VCaP (cell line): ENCODE data around the gene TMC6.
A peak's percentile ranks its signal among the peaks of the same experiment; 100 is the strongest.

Source experiments
- H3K27ac ChIP-seq: fragments of 450-650 bp; 2 replicates; pipeline ENCODE4 v1.5.1; 2017
- TF ChIP-seq, protein P1 (sequence below): fragments of 450-650 bp; conservative IDR thresholded peaks from 2 replicates; pipeline ENCODE4 v1.5.1; 2017; ENCODE audit warnings: mild to moderate bottlenecking, moderate library complexity

Gene TMC6

DNA sequence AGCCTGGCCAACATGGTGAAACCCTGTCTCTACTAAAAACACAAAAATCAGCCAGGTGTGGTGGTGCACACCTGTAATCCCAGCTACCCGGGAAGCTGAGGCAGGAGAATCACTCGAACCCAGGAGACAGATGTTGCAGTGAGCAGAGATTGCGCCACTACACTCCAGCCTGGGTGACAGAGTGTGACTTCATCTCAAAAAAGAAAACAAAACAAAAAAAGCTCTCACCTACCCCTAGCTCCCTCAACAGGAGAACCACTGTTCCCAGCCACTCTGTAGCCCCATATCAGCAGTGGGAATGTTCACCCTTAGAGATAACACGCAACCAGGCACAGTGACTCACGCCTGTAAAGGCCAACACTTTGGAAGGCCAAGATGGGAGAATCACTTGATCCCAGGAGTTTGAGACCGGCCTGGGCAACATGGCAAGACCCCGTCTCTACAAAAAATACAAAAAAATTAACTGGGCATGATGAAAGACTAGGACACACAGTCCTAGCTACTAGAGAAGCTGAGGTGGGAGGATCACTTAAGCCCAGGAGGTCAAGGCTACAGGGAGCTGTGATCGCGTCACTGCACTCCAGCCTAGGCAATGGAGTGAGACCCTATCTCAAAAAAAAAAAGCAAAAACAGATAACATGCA is 7.4 kb upstream of the TMC6 start:
- TF ChIP-seq, protein P1, sequence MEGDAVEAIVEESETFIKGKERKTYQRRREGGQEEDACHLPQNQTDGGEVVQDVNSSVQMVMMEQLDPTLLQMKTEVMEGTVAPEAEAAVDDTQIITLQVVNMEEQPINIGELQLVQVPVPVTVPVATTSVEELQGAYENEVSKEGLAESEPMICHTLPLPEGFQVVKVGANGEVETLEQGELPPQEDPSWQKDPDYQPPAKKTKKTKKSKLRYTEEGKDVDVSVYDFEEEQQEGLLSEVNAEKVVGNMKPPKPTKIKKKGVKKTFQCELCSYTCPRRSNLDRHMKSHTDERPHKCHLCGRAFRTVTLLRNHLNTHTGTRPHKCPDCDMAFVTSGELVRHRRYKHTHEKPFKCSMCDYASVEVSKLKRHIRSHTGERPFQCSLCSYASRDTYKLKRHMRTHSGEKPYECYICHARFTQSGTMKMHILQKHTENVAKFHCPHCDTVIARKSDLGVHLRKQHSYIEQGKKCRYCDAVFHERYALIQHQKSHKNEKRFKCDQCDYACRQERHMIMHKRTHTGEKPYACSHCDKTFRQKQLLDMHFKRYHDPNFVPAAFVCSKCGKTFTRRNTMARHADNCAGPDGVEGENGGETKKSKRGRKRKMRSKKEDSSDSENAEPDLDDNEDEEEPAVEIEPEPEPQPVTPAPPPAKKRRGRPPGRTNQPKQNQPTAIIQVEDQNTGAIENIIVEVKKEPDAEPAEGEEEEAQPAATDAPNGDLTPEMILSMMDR, result no peak
- no peak overlapping the region for H3K27ac ChIP-seq

DNA sequence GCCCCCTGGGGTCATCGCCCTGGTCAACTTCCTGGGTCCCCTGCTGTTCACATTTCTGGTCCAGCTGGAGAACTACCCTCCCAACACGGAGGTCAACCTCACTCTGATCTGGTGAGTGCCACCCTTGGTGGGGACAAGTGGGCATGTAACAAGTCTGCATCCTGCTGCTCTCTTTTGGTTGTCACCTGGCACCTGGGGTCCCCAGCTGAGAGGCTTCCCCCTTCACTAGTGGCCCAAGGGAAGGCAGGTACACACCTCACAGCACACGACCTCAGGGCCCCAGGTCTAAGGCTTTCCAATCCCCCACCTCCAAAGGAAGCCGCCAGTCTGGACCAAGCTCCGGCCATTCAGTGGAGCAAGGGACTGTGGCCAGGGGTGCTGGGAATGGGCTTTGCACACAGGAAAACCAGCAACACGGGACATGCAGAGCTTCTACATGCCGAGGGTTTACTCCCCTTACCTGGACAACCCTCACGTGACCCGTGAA is 6.4 kb upstream of the TMC6 start:
- TF ChIP-seq, protein P1, result no peak
- H3K27ac ChIP-seq, result no peak overlapping the region

DNA sequence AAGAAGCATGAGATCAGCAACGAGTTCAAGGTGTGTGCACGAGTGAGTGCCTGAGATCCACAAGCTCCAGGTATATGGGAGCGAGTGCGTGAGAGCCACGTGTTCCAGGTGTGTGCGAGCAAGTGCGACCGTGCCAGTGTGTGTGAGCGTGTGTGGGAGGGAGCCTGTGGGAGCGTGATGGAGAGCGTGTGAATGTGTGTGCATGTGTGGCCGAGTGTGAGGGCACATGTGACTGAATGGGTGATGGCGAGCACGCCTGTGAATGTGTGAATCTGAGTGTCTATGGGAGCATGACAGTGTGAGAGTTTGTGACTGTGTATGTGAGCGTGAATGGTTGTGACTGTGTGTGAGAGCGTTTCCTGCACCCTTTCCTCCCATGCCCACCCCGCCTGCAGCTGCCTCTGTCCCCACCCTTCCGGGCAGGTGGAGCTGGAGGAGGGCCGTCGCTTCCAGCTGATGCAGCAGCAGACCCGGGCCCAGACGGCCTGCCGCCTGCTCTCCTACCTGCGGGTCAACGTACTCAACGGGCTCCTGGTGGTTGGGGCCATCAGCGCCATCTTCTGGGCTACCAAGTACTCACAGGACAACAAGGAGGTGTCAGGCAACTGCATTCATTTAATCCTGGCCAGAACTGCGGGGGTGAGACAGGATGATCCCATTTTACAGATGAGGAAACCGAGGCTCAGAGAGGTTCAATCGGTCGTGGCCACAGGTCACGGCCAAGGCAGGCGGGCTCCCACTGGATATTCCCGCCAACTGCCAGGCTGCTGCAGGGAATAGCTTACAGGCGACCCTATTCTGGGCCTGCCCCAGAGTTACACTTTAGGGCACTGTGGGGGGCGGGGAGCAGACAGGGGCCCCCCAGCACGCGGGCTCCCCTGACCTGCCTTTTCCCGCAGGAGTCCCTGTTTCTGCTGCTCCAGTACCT is 5.7 kb upstream of the TMC6 start:
- TF ChIP-seq, protein P1, result peak; percentile 77
- H3K27ac ChIP-seq, result no peak overlapping the region

DNA sequence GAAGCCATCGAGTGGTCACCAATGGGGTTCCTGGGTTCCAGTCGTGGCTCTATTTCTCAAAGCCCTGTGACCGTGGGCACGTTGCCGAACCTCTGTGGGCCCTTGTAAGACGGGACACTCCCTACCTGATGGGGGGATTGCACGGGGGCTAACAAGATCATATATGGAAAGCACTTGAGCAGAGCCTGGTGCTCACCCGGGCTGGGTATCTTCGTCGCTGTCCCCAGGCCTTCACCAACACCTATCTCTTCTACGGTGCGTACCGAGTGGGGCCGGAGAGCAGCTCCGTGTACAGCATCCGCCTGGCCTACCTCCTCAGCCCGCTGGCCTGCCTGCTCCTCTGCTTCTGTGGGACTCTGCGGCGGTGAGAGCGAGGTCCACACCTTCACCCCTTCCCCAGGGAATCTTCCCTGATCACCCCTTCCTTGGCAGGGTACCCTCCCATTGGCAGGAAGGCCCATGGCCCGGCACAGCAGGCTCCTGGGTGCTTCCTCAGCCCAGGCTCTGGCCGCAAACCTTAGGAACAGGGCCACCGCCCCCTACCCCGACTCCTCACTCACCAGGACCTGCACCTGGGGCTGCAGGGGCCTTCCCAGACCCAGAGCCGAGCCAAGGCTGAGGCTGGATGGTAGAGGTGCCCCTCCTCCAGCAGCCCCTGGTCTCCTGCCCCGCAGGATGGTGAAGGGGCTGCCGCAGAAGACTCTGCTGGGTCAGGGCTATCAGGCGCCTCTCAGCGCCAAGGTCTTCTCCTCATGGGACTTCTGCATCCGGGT is 4.8 kb upstream of the TMC6 start:
- peak overlapping the region; percentile 93 for H3K27ac ChIP-seq

DNA sequence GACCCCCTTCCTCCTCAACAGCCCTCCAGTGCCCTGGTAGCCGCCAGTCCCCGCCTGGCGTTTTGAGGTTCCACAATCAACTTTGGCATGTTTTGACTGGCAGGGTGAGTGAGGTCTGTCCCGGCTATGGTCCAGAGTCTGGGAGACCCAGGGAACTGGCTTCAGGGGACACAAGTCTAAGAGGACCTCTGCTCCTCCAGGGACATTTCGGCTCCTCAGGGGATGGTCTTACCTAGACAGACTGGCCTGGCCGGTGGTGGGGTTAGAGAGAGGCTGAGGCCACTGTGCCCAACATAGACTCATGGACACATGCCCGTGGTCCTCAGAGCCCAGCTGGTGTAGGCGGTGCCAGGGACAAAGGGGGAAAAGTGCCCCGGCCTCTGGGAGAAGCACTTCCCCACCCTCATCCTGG is 4.2 kb upstream of the TMC6 start:
- peak overlapping the region; percentile 93 for H3K27ac ChIP-seq
- TF ChIP-seq, protein P1, result no peak

More for the DNA sequence above, 4.8 kb upstream of the TMC6 start:
- TF ChIP-seq, protein P1, result no peak

DNA sequence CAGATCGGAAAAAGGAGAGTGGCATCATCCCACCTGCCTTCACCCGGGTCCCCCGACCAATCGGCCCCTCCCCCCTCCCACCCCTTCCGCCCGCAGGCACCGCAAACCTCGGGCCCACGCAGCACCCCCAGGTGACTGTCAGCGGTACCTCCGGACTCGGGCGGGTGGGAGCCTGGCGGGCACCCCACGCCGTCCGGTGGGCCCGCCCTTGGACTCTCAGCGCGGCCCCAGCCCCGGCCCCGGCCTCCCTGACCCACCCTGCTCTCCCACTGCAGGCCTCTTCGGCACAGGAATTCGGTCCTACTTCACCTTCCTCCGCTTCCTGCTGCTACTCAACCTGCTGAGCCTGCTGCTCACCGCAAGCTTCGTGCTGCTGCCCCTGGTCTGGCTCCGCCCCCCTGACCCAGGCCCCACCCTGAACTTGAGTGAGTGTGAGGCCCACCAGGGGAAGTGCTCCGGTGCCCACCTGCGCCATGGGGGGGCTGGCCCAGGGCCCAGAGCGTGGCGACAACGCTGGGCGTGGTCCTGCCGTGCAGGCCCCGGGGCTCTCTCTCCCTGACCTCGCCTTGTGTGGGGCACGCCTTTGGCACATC is 3.6 kb upstream of the TMC6 start:
- TF ChIP-seq, protein P1, result peak; percentile 20; the same call in 1 of the 2 replicates
- H3K27ac ChIP-seq, result peak overlapping the region; percentile 93
